Osteoblast (primary cell): ENCODE results near the gene CCDC34. TPM values are rescaled to one million over a fixed set of nuclear protein-coding genes. Genes with fewer than 3 reads are reported as not detected.

Experiments
- DNase-seq: peaks from one replicate; pipeline ENCODE4 v3.0.0; 2011; ENCODE audit warnings: low spot score, mixed read lengths; ENCODE audit not compliant: insufficient read length; ENCODE audit errors: missing footprints
- H2AFZ ChIP-seq: 2 replicates; pipeline ENCODE4 v1.6.0; 2011; ENCODE audit warnings: mild to moderate bottlenecking, low read length
- H3K27ac ChIP-seq: 2 replicates; pipeline ENCODE4 v1.5.1; 2011; ENCODE audit warnings: mild to moderate bottlenecking, low read depth, low read length, moderate library complexity
- H3K27me3 ChIP-seq: 2 replicates; pipeline ENCODE4 v1.6.0; 2012; ENCODE audit warnings: mild to moderate bottlenecking, control low read depth, inconsistent platforms, low read length, moderate library complexity; ENCODE audit not compliant: insufficient read depth
- H3K36me3 ChIP-seq: 2 replicates; pipeline ENCODE4 v1.5.1; 2011; ENCODE audit warnings: mild to moderate bottlenecking, low read length, control low read depth, moderate library complexity; ENCODE audit not compliant: insufficient read depth
- H3K4me1 ChIP-seq: 2 replicates; pipeline ENCODE4 v1.5.1; 2011; ENCODE audit warnings: mild to moderate bottlenecking, low read length, control low read depth, moderate library complexity; ENCODE audit not compliant: insufficient read depth
- H3K4me2 ChIP-seq: 2 replicates; pipeline ENCODE4 v1.6.0; 2011; ENCODE audit warnings: mild to moderate bottlenecking, low read length; ENCODE audit not compliant: insufficient read depth
- H3K4me3 ChIP-seq: fragments of 200-600 bp; sonication (generic); 3 replicates; pipeline ENCODE4 v1.5.1; 2012; ENCODE audit warnings: mild to moderate bottlenecking, low read length, inconsistent platforms; ENCODE audit not compliant: insufficient read depth
- H3K79me2 ChIP-seq: 2 replicates; pipeline ENCODE4 v1.6.0; 2012; ENCODE audit warnings: mild to moderate bottlenecking, low read length, control low read depth, inconsistent platforms; ENCODE audit not compliant: insufficient read depth
- H3K9me3 ChIP-seq: 2 replicates; pipeline ENCODE4 v1.5.1; 2011; ENCODE audit warnings: low read depth, low read length, control low read depth
- H4K20me1 ChIP-seq: 2 replicates; pipeline ENCODE4 v1.6.0; 2012; ENCODE audit warnings: mild to moderate bottlenecking, low read length, control low read depth; ENCODE audit not compliant: insufficient read depth
- total RNA-seq: library from RNA; depleted of rRNA; stranded (reverse); fragments of >200 nt; gene quantifications from 2 replicates; pipeline ENCODE4 v1.2.3, GENCODE V29; 2012
- TF ChIP-seq, protein P1 (sequence below): IDR thresholded peaks from 2 replicates; pipeline ENCODE4 v1.5.1; 2011; ENCODE audit warnings: mild to moderate bottlenecking, low read depth, low read length, moderate library complexity; ENCODE audit errors: extremely low read depth

The CCDC34 gene
- total RNA-seq, 1 donor = 3.6 TPM

DNA sequence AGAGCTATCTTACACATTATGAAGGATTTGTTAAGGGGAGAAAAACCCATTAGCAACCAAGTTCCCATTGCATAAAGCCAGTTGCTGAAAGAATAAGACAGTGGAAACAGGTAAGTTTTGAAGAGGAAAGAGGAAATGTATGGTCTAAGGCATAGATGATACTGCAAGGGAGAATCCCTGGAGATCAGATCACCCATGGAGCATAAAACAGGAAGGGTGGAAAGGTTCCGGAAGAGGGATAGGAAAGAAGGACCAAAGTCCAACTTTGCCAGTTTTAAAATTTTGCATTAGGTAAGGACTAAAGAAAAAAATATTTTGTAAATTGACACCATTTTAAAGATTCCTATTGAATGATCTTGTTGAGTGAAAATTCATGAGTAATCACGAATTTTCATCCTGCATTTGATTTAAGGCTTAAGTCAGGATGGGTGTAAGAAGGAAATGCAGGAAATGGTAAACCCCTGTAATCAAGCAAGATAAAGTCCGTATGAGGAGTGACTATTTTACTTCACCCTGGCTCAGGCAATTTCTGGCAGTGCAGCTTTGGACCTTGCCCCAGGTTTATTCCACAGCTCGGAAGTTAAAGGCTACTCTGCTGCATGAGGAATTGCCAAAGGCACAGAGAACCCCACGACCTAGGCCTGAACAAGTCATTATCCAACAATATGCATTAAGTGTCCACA, 70.9 kb downstream of the CCDC34 start:
- no peak overlapping the region for H3K4me3 ChIP-seq
- peaks cover 37% of the 10 kb centered on the region for H3K4me1 ChIP-seq
- H2AFZ ChIP-seq = no peak overlapping the region
- H3K27ac ChIP-seq = no peak overlapping the region
- no peaks in the 10 kb centered on the region for H3K36me3 ChIP-seq
- no peaks in the 10 kb centered on the region for H3K79me2 ChIP-seq
- H4K20me1 ChIP-seq = no peaks in the 10 kb centered on the region
- no peaks in the 10 kb centered on the region for H3K9me3 ChIP-seq
- H3K4me2 ChIP-seq = no peak overlapping the region
- DNase-seq = peak; percentile 35
- H3K27me3 ChIP-seq = no peaks in the 10 kb centered on the region
- TF ChIP-seq, protein P1, sequence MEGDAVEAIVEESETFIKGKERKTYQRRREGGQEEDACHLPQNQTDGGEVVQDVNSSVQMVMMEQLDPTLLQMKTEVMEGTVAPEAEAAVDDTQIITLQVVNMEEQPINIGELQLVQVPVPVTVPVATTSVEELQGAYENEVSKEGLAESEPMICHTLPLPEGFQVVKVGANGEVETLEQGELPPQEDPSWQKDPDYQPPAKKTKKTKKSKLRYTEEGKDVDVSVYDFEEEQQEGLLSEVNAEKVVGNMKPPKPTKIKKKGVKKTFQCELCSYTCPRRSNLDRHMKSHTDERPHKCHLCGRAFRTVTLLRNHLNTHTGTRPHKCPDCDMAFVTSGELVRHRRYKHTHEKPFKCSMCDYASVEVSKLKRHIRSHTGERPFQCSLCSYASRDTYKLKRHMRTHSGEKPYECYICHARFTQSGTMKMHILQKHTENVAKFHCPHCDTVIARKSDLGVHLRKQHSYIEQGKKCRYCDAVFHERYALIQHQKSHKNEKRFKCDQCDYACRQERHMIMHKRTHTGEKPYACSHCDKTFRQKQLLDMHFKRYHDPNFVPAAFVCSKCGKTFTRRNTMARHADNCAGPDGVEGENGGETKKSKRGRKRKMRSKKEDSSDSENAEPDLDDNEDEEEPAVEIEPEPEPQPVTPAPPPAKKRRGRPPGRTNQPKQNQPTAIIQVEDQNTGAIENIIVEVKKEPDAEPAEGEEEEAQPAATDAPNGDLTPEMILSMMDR = no peak

DNA sequence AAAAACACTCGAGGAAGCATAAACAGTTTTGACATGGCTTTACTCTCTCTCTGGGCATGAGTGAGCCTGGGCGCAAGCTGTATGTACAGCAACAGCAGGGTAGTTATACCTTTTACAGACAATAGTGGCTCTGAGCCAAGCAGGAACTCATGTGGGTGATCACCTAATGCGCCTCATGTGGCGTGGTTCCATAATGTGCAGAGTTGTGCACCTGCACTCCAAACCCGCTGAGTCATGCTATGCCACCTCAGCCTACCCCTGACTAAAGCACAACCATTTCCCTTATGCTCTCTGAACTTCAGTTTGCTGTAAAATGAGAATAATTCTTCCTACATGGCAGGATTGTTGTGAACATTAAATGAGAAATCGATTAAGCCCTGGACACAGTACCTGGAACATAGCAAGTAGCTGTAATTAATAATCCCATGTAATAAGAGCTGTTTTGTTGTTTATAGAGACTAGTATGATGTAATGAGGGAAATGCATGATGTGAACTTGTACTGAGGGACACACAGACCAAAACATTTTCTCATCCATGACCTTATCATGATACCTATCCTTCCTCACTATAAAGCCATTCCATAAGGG, 71.6 kb downstream of the CCDC34 start:
- peaks cover 35% of the 10 kb centered on the region for H3K4me1 ChIP-seq
- no peak overlapping the region for H3K4me2 ChIP-seq
- no peaks in the 10 kb centered on the region for H4K20me1 ChIP-seq
- DNase-seq = no peak
- H3K27ac ChIP-seq = no peak overlapping the region
- H3K27me3 ChIP-seq = no peaks in the 10 kb centered on the region
- no peak overlapping the region for H2AFZ ChIP-seq
- no peaks in the 10 kb centered on the region for H3K9me3 ChIP-seq
- no peaks in the 10 kb centered on the region for H3K36me3 ChIP-seq
- H3K79me2 ChIP-seq = no peaks in the 10 kb centered on the region
- H3K4me3 ChIP-seq = no peak overlapping the region
- TF ChIP-seq, protein P1 = no peak

DNA sequence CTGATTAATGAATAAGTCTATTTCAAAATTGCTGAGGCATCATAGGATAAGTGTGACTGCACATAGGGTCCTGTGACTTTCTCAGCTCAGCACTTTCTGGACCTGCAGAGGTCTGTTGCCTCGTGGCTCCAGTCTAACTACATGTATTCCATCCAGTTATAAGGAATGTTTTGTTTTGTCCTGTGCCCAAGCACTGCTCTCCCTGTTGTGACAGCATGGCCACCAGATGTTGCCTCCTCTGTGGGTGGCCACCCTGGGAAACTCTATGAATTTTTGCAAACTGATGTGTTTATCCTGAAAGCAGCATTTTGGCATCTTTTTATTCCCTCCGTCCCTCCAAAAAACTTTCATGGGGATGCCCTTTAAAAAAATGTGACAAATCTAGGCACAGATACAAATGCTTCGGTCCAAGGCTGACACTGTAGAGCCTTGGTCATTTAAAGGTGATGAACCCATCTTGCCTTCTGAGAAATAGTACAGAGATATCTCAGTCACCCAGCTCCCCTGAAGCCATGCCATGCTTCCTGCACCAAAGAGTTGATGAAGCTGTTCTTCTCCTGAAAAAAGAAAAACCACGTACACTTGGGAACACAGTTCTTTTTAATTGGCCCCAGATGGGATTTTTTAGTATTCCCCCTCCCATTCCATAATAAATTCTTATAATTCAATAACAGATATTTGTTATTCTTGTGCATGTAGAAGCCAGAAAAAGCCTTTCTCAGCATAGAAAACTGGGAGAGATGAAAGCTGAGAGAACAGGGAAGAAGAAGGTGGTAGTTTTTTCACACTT, 72.6 kb downstream of the CCDC34 start:
- H2AFZ ChIP-seq = peak overlapping the region; percentile 55

More for the DNA sequence above, 72.6 kb downstream of the CCDC34 start:
- TF ChIP-seq, protein P1 = no peak
- Histone ChIP-seq H3K4me1 (peaks cover 28% of the 10 kb centered on the region), H3K4me3 (no peak overlapping the region), H3K27ac (no peak overlapping the region), H3K27me3 (no peaks in the 10 kb centered on the region), H4K20me1 (no peaks in the 10 kb centered on the region), H3K36me3 (no peaks in the 10 kb centered on the region), H3K79me2 (no peaks in the 10 kb centered on the region), H3K4me2 (no peak overlapping the region), H3K9me3 (no peaks in the 10 kb centered on the region)
- DNase-seq = peak; percentile 34

Other genes with a start within 250 kb of the CCDC34 start
- gene LGR4, start 109.6 kb upstream of the CCDC34 start, total RNA-seq = 56.1 and 96.9 TPM in 2 replicates
- 61.0 and 69.5 TPM in 2 replicates for gene LIN7C, start 143.6 kb upstream of the CCDC34 start, total RNA-seq